Measurements from ENCODE around the gene LHX4. TPM values are rescaled to one million over a fixed set of nuclear protein-coding genes. Genes with fewer than 3 reads are reported as not detected.
"Not testable (repeated sequence)": the region's sequence is repeated elsewhere in the genome, so short reads cannot be mapped to it uniquely, and the experiment has no call there.

LHX4 gene
- polyA plus RNA-seq, 5 donors = 3.1 to 5.1 (median 4.1) TPM

- no peak for DNase-seq
These were observed 33.5 kb upstream of the LHX4 start for GRCh38 chr1:180196436-180197003.

DNA sequence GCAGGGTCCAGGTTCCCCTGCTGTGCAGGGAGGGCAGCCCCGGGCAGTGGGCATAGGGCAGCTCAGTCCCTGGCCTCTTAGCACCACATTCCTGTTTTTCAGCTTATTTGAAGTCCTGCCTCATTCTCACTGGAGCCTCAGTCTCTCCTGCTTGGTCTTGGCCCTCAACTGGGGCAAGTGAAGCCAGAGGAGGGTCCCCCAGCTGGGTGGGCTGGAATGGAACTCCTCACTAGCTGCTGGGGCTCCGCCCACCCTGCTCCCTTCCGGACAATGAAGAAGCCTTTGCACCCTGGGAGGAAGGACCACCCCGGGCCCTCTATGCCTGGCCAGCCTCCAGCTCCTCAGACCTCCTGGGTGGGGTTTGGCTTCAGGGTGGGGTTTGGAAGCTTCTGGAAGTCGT is 32.8 kb upstream of the LHX4 start:
- DNase-seq = no peak

DNA sequence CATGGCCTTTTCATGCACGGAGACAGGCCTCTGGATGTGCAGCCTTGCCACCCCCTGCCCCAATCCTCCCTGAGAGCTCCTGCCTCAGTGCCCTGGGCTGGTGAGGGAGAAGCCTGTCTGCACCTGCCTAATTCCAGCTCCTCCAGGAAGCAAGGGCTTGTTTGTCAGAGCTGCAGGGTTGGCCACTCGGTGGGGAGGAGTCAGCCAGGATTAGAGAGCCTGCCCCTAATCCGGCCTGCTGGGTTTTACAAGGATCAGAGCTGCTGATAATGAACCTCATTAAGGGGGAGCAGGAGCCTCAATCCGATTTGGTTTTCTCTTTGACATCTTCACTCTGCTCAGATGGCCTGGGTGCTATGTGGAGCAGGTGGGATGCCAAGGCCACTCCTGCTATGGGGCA is 31.9 kb upstream of the LHX4 start:
- no peak for DNase-seq

DNA sequence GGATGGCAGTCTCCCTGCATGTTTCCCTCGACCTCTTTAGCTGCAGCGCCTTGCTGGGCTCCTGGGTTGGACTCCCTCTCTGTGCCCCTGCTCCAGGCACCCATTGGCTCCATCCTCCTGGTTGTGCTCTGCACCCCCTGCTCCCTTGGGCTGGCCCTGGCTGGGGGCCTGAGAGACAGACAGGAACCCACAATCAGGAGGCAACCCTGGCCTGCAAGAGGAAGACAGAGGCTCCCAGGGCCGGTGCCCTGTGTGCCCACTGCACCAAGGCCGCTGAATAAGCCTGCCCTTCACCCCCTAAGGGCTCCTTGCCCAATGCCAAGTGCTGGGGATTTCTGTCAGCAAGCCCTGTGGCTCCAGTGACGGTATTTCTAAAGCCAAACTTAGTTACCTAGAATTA is 31.5 kb upstream of the LHX4 start:
- no peak for DNase-seq

DNA sequence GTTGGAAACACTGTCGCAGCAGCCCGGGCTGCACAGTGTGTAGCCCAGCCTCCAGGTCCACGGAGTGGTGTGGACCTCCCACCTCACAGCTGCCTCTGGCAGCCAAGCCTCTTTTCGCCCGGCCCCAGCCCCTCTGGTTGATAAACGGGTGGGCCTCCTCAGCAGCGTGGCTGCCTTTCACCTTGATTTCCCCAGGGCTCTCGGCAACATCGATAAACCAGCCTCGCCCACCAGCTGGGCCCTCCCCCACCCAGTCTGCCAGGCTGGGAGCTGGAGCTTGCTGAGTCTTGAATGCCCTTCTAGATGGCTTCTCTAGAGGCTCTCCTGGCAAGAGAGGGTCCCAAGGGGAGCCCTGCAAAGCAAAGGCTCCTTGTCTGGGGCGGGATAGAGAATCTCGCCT is 31.0 kb upstream of the LHX4 start:
- DNase-seq = no peak

DNA sequence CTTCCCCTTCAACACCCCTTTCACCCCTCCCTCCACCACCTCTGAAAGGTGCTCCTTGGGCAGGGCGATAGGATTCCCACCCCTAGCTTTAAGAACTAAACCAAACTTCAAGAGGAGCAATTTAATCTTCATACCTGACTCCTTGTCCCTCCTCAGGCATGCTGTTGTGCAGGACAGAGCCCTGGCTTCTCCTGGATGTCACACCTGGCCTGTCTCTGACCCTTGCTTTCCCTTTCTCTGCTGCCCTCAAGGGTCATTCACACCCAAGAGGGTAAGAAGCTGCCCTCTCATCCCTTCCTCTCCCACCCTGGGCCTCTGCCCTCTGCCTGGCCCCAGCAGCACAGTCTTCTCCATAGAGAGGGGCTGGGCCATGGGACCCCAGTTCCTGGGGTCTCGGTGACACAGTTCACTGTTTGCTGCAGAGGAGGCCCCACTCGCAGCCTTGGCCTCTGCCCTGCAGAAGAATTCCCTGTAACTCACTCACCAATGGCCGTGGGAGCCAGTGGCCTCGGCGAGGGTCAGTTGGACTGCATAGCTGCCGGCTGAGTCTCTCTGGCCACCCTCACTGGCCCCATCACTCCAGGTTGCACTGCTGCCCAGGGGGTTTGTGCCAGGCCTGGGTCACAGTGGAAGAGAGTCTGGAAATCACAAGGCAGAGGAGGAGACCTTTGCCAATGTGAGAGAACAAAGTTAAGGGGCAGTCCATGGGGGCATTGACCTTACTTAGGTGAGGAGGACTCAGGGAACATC is 28.4 kb upstream of the LHX4 start:
- no peak for DNase-seq

GRCh38 chr1:180202588-180202987 is 27.5 kb upstream of the LHX4 start:
- DNase-seq = not testable (repeated sequence)

DNA sequence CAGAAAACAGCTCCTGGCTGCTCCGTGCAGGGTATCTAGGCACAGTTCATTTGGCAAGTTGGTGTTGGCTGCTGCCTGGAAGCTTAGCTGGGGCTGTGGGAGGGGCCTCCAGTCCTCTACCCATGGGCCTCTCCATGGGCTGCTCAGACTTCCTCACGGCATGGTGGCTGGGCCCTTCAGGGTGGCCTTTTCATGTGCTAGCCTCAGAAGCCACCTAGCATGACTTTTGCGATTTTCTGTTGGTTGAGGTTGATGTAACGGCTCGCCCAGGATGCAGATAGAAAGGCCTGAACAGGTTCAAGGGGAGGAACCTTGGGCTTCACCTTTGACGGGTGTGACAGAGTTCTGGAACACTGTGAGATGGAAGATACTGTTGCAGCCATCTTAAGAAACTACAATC is 25.8 kb upstream of the LHX4 start:
- DNase-seq = no peak

DNA sequence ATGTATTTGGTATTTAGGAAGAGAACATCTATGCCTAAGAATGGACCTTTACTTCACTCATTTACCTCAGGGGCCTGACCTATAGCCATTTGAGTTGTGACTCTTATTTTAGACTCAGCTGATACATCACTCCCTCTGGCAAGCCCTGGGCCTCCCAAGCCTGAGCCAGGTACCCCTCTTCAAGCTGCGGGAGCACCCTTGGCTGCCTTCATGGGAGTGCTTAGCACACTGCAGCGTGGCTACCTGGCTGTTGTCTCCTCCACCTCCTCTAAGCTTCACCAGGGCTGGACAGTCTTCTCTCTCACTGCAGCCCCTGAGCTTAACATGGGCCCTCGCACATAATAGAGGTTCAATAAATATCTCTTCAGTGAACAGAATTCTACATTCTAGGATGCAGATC is 23.5 kb upstream of the LHX4 start:
- DNase-seq = no peak

GRCh38 chr1:180208264-180208663 is 21.8 kb upstream of the LHX4 start:
- DNase-seq = no peak

DNA sequence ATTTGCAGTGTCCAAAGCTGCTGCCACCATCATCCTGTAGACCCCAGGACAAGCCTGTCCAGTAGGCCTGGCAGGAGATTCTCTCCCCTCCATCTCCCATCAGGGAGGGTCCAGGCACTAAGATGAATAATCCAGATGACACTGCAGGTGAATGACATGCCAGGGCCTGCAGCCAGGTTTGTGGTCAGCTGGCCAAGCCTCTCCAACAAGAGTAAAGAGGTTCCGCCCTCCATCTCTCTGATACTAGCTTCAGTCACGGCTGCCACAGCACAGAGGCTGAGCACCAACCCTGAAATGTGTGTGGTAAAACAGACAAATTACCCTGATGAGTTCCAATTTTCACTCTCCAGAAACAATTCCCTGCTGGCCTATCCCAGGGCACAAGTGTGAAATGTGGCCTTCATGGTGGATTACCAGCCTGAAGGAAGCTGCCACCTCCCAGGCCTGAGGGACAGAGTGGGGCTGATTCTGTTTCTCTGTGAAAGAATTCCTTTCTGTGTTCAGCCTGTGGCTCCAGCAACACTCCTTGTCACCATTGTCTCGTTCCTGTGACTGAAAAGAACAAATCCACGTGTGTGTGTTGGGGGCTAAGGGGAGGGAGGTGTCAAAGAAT is 19.9 kb upstream of the LHX4 start:
- no peak for DNase-seq

DNA sequence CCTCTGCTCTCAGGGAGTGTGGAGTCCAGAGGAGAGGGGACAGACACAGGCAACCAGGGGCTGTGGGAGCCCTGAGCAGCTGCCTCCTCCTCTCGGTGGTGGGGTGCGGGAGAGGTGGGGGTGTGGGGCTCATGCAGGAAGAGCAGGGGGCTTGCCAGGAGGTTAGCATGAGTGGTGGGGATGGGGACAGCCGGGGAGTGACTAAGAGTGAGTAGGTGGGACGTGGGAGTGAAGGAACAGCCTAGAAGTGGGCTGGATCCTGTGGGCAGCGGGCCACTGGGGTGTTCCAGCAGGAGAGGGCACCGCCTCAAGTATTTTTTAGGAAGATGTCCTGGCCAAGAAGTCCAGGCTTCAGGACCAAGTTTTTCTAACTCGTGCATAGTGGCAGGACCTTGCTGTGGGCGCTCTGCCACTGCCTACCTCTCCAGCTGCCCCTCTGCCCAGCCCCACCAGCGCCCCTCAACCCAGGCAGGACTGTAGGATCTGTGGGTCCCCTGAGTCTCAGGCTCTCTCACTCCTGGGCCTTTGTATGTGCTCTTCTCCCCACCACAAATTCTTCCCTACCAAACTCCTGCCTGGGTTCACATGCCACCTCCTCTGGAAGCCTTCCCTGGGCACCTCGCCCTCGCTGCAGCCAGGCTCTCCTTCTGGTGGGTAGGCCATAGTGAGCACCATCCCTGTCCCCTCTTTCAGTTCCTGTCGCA is 18.8 kb upstream of the LHX4 start:
- DNase-seq = no peak

GRCh38 chr1:180211860-180212229 is 18.2 kb upstream of the LHX4 start:
- DNase-seq = no peak

- no peak for DNase-seq
These were observed 16.5 kb upstream of the LHX4 start for GRCh38 chr1:180213401-180214170.

GRCh38 chr1:180215856-180216625 is 14.0 kb upstream of the LHX4 start:
- no peak for DNase-seq

DNA sequence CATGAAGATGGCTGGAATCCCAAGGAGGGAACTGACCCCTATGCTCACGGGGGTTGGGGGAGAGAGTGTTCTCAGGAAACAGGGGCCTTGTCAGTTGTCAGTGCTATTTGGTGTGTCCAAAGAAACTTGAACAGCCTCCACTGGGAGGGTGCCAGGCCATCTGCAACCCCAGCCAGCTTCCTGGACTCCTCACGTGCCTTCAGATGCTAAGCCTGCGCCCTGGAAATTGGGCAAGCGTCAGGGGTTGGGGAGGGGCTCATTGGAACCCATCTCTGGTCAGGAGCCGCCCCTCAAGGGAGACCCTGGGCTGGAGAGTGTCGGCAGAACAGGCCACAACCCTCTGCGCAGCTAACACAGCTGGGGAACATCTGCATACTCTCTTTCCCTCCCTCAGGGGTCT is 13.1 kb upstream of the LHX4 start:
- no peak for DNase-seq

DNA sequence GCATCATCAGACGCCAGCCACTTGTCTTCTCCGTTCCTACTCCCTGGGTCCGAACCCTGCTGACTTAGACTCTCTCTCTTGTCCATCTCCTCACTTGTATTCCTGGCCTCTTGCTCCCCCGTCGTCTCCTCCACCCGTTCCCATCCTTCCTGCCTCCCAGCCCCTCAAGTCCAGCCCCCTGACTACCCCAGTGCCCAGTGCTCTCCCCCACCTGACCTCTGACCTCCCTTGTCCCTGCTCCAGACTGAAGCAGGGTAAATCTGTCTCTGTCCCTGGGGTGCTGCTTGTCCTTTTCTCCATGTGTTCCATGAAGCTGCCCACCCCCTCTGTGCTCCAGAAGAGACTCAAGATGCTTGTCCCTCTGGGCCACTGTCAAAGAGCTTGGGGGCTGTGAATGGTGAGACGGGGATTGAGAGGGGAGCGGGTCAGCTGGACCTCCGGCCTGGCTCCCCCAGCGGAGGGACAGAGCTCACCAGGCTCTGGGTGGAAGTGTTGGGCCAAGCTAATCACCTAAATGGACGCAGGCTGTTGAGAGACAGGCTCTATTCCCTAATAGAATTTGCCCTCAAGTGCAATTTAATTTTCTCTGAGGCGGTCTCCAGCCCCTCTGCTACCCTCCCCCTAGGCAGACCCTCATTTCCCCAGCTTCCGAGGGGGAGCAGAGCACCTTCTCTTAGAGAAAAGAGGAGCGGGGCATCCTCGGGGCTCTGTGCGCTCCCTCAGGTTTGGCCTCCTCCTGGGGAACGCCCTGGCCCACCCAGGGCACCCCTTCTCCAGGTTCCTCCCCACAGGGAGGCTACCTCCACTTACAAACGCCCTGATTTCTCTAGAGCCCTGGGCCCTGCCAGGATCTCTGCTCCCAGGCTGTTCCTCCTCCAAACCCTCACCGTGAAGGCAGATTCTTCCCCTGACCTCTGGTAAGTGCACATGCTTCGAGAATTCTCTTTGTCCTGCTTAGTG is 11.0 kb upstream of the LHX4 start:
- no peak for DNase-seq

DNA sequence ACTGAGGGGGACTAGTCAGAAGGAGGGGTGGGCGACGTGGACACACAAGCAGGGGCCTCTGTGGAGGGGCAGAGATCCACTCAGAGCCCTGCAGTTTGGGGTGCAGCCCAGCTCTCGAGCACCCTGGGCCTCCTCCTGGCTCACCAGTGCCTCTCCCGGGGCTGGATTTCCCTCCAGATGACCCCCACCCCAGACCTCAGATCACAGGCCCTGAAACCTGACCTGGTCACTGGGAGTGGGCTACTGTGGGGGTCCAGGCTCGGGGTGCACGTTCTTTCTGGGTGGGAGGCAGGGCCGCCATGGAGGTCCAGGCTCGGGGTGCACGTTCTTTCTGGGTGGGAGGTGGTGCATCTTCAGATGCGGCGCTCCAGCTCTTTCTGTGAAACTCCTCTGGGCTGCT is 10.3 kb upstream of the LHX4 start:
- DNase-seq = no peak

DNA sequence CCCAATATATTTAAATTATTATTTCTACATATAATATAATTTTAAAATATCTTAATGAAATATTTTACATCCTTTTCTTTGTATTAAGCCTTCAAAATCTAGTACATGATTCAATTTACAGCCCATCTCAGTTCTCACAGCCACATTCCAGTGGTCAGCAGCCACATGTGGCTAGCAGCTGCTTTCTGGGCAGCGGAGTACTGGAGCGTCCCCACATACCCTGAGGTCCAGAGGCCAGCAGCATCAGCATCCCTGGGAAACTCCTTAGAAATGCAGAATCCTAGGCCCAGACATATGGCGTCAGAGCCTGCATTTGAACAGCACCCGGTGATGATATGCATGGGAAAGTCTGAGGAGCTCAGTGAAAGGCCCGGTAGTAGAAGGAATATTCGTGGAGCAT is 8.6 kb upstream of the LHX4 start:
- DNase-seq = no peak

- no peak for DNase-seq
These were observed 5.2 kb upstream of the LHX4 start for GRCh38 chr1:180224902-180225301.

Data from right lung (tissue), 5 donors.